Skeletal muscle tissue (tissue), 4 donors: ENCODE results near the gene MROH7. TPM values are rescaled to one million over a fixed set of nuclear protein-coding genes. Genes with fewer than 3 reads are reported as not detected.
"Not testable (repeated sequence)": the region's sequence is repeated elsewhere in the genome, so short reads cannot be mapped to it uniquely, and the experiment has no call there.

Experiments
- H3K27ac ChIP-seq: one replicate; pipeline ENCODE4 v1.7.0; 2013; ENCODE audit warnings: mild to moderate bottlenecking, low read depth, low read length, inconsistent platforms
- H3K27me3 ChIP-seq, 3 donors: one replicate each; pipeline ENCODE4 v1.7.0; 2013; ENCODE audit warnings: low read length in 3 of 3; ENCODE audit not compliant: control insufficient read depth in 3 of 3, insufficient read depth in 3 of 3
- H3K36me3 ChIP-seq, 3 donors: one replicate each; pipeline ENCODE4 v1.7.0; 2013; ENCODE audit warnings: low read length in 3 of 3; ENCODE audit not compliant: control insufficient read depth in 3 of 3, insufficient read depth in 3 of 3
- H3K4me1 ChIP-seq, 3 donors: one replicate each; pipeline ENCODE4 v1.7.0; 2013; ENCODE audit warnings: low read length in 3 of 3, mild to moderate bottlenecking in 3 of 3; ENCODE audit not compliant: control insufficient read depth in 3 of 3, insufficient read depth in 3 of 3
- H3K4me3 ChIP-seq, 3 donors: one replicate each; pipeline ENCODE4 v1.7.0; 2013; ENCODE audit warnings: low read length in 3 of 3
- H3K9ac ChIP-seq, 3 donors: one replicate each; pipeline ENCODE4 v1.7.0; 2013; ENCODE audit warnings: low read length in 3 of 3, mild to moderate bottlenecking in 3 of 3, moderate library complexity in 2 of 3, low read depth in 1 of 3
- H3K9me3 ChIP-seq, 3 donors: one replicate each; pipeline ENCODE4 v1.7.0; 2013; ENCODE audit warnings: low read length in 3 of 3; ENCODE audit not compliant: control insufficient read depth in 3 of 3
- total RNA-seq: library from RNA; depleted of rRNA; stranded (reverse); fragments of >200 nt; gene quantifications from one replicate; pipeline ENCODE4 v1.2.3, GENCODE V29; 2014
- donor health status: Osteomylitis.

MROH7 gene
- total RNA-seq, 1 donor from 2014 or later = 1.6 TPM

- H3K9me3 ChIP-seq = no peaks in the 10 kb centered on the region
- no peak overlapping the region for H3K4me3 ChIP-seq
- H3K27me3 ChIP-seq = no peaks in the 10 kb centered on the region
- H3K4me1 ChIP-seq = peaks cover 0 to 3% (median 0%) of the 10 kb centered on the region in 3 donors
- H3K9ac ChIP-seq = no peak overlapping the region
- no peaks in the 10 kb centered on the region for H3K36me3 ChIP-seq
- no peak overlapping the region for H3K27ac ChIP-seq
These were observed 16.8 kb upstream of the MROH7 start for GRCh38 chr1:54624466-54625464.

GRCh38 chr1:54627196-54627595 lies 14.4 kb upstream of the MROH7 start:
- Histone ChIP-seq H3K9ac (no peak overlapping the region), H3K4me1 (peaks cover 0 to 3% (median 0%) of the 10 kb centered on the region in 3 donors), H3K36me3 (peaks cover 0 to 2% (median 0%) of the 10 kb centered on the region in 3 donors), H3K9me3 (no peaks in the 10 kb centered on the region), H3K27me3 (no peaks in the 10 kb centered on the region), H3K4me3 (no peak overlapping the region), H3K27ac (no peak overlapping the region)

DNA sequence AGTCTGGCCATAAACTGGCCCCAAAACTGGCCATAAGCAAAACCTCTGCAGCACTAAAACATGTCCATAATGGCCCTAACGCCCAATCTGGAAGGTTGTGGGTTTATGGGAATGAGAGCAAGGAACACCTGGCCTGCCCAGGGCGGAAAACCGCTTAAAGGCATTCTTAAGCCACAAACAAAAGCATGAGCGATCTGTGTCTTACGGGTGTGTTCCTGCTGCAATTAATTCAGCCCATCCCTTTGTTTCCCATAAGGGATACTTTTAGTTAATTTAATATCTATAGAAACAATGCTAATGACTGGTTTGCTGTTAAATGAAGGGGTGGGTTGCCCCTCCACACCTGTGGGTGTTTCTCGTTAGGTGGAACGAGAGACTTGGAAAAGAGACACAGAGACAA lies 5.8 kb upstream of the MROH7 start:
- not testable (repeated sequence) for H3K4me3 ChIP-seq

DNA sequence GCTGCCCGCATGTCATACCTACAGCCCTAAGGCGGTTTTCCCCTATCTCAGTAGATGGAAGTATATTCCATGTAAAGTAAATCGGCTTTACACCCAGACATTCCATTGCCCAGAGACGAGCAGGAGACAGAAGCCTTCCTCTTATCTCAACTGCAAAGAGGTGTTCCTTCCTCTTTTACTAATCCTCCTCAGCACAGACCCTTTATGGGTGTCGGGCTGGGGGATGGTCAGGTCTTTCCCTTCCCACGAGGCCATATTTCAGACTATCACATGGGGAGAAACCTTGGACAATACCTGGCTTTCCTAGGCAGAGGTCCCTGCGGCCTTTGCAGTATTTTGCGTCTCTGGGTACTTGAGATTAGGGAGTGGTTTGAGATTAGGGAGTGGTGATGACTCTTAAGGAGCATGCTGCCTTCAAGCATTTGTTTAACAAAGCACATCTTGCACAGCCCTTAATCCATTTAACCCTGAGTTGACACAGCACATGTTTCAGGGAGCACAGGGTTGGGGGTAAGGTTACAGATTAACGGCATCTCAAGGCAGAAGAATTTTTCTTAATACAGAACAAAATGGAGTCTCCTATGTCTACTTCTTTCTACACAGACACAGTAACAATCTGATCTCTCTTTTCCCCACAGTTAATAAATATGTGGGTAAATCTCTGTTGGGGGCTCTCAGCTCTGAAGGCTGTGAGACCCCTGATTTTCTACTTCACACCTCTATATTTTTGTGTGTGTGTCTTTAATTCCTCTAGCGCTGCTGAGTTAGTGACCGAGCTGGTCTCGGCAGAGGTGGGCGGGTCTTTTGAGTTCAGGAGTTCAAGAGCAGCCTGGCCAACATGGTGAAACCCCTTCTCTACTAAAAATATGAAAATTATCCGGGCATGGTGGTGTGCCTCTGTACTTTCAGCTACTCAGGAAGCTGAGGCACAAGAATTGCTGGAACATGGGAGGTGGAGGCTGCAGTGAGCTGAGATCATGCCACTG lies 4.8 kb upstream of the MROH7 start:
- H3K9ac ChIP-seq, H3K36me3 ChIP-seq, H3K27ac ChIP-seq, H3K9me3 ChIP-seq, H3K4me1 ChIP-seq, H3K27me3 ChIP-seq, H3K4me3 ChIP-seq: not testable (repeated sequence)

More for the DNA sequence above, 5.8 kb upstream of the MROH7 start:
- not testable (repeated sequence) for H3K27me3 ChIP-seq, H3K27ac ChIP-seq, H3K4me1 ChIP-seq, H3K9me3 ChIP-seq, H3K9ac ChIP-seq, H3K36me3 ChIP-seq

GRCh38 chr1:54640361-54640760 lies 1.2 kb upstream of the MROH7 start:
- Histone ChIP-seq H3K36me3 (peaks cover 0 to 4% (median 2%) of the 10 kb centered on the region in 3 donors), H3K4me3 (no peak overlapping the region), H3K4me1 (no peaks in the 10 kb centered on the region), H3K27me3 (peaks cover 0 to 3% (median 0%) of the 10 kb centered on the region in 3 donors), H3K9me3 (peaks cover 0 to 5% (median 0%) of the 10 kb centered on the region in 3 donors), H3K27ac (no peak overlapping the region), H3K9ac (no peak overlapping the region)

DNA sequence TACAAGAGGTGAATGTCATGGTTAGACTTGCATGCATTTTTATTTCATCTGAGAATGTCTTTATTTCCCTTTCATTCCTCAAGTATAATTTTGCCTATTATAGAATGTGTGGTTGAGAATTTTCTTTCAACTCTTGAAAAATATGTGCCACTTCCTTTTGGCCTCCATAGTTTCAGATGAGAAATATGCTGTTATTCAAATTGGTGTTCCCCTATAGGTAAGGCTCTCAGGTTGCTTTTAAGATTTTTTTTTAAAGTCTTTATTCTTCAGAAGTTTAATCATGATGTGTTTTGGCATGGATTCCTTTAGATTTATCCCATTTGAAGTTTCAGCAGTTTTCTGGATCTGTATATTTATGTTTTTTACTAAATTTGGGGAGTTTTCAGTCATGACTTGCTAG lies 2.1 kb downstream of the MROH7 start:
- Histone ChIP-seq H3K36me3 (no peaks in the 10 kb centered on the region), H3K9me3 (peaks cover 0 to 5% (median 0%) of the 10 kb centered on the region in 3 donors), H3K27me3 (peaks cover 0 to 3% (median 0%) of the 10 kb centered on the region in 3 donors), H3K9ac (no peak overlapping the region), H3K27ac (no peak overlapping the region), H3K4me3 (no peak overlapping the region), H3K4me1 (peaks cover 10 to 13% (median 11%) of the 10 kb centered on the region in 3 donors)

GRCh38 chr1:54645806-54646676 lies 4.5 kb downstream of the MROH7 start:
- peaks cover 0 to 5% (median 0%) of the 10 kb centered on the region in 3 donors for H3K9me3 ChIP-seq
- H3K27ac ChIP-seq = peak overlapping the region; percentile 74

GRCh38 chr1:54649130-54649898 lies 7.7 kb downstream of the MROH7 start:
- no peak overlapping the region for H3K4me3 ChIP-seq
- no peaks in the 10 kb centered on the region for H3K27me3 ChIP-seq
- H3K9ac ChIP-seq = no peak overlapping the region
- H3K36me3 ChIP-seq = peaks cover 0 to 9% (median 5%) of the 10 kb centered on the region in 3 donors
- peaks cover 10 to 14% (median 13%) of the 10 kb centered on the region in 3 donors for H3K4me1 ChIP-seq
- no peak overlapping the region for H3K27ac ChIP-seq
- no peaks in the 10 kb centered on the region for H3K9me3 ChIP-seq

More at GRCh38 chr1:54645806-54646676, 4.5 kb downstream of the MROH7 start:
- Histone ChIP-seq H3K36me3 (peaks cover 0 to 3% (median 0%) of the 10 kb centered on the region in 3 donors), H3K9ac (peak overlapping the region in 2 of 3 donors; percentile 33 to 57), H3K27me3 (no peaks in the 10 kb centered on the region), H3K4me1 (peaks cover 10 to 14% (median 13%) of the 10 kb centered on the region in 3 donors), H3K4me3 (peak overlapping the region in 1 of 3 donors; percentile 30)
